OCI-LY1 (cell line): Measurements from ENCODE around the gene LCN9.

Experiments used
- H2AFZ ChIP-seq: fragments of 200-600 bp; sonication (generic), shearing (Covaris generic); 2 replicates; pipeline ENCODE4 v1.6.0; 2014; ENCODE audit warnings: antibody characterized with exemption, mild to moderate bottlenecking, low read length
- H3F3A ChIP-seq: fragments of 200-600 bp; sonication (generic), shearing (Covaris generic); 2 replicates; pipeline ENCODE4 v1.6.0; 2014; ENCODE audit warnings: mild to moderate bottlenecking, antibody characterized with exemption, low read length, moderate library complexity; ENCODE audit not compliant: insufficient read depth
- H3K27ac ChIP-seq: fragments of 200-600 bp; sonication (generic); 2 replicates; pipeline ENCODE4 v1.5.1; 2014; ENCODE audit warnings: low read length, mixed run types, mild to moderate bottlenecking, low read depth; ENCODE audit not compliant: poor library complexity, severe bottlenecking
- H3K27me3 ChIP-seq: fragments of 200-600 bp; sonication (generic); 2 replicates; pipeline ENCODE4 v1.6.0; 2014; ENCODE audit warnings: antibody characterized with exemption, mild to moderate bottlenecking, low read length, moderate library complexity; ENCODE audit not compliant: insufficient read depth
- H3K36me3 ChIP-seq: fragments of 200-600 bp; sonication (generic); 2 replicates; pipeline ENCODE4 v1.6.1; 2014; ENCODE audit warnings: mild to moderate bottlenecking, antibody characterized with exemption, low read length, moderate library complexity, mixed read lengths; ENCODE audit not compliant: insufficient read depth
- H3K4me1 ChIP-seq: fragments of 200-600 bp; sonication (generic); 2 replicates; pipeline ENCODE4 v1.5.1; 2014; ENCODE audit warnings: mild to moderate bottlenecking, low read length, moderate library complexity; ENCODE audit not compliant: insufficient read depth, severe bottlenecking
- H3K4me2 ChIP-seq: fragments of 200-600 bp; sonication (generic), shearing (Covaris generic); 2 replicates; pipeline ENCODE4 v1.6.1; 2014; ENCODE audit warnings: low read length
- H3K4me3 ChIP-seq: fragments of 200-600 bp; sonication (generic); 2 replicates; pipeline ENCODE4 v1.5.1; 2014; ENCODE audit warnings: low read length, low read depth, mild to moderate bottlenecking, mixed read lengths; ENCODE audit not compliant: poor library complexity, severe bottlenecking
- H3K79me2 ChIP-seq: fragments of 200-600 bp; shearing (Covaris generic); 2 replicates; pipeline ENCODE4 v1.6.1; 2016; ENCODE audit warnings: mixed run types, low read length, mixed read lengths; ENCODE audit not compliant: insufficient read depth
- H3K9ac ChIP-seq: fragments of 200-600 bp; sonication (generic), shearing (Covaris generic); 2 replicates; pipeline ENCODE4 v1.6.1; 2014; ENCODE audit warnings: mild to moderate bottlenecking, low read length, mixed read lengths
- H3K9me2 ChIP-seq: fragments of 200-600 bp; sonication (generic), shearing (Covaris generic); 2 replicates; pipeline ENCODE4 v1.6.1; 2014; ENCODE audit warnings: low read depth, mild to moderate bottlenecking, low read length, mixed read lengths
- H3K9me3 ChIP-seq: fragments of 200-600 bp; shearing (Covaris generic); 2 replicates; pipeline ENCODE4 v1.6.1; 2014; ENCODE audit warnings: low read length, mixed read lengths
- H4K20me1 ChIP-seq: fragments of 200-600 bp; sonication (generic), shearing (Covaris generic); 2 replicates; pipeline ENCODE4 v1.6.0; 2016; ENCODE audit warnings: mild to moderate bottlenecking, low read length; ENCODE audit not compliant: insufficient read depth
- EZH2 ChIP-seq: fragments of 200-600 bp; sonication (generic), shearing (Covaris generic); IDR thresholded peaks from 2 replicates; pipeline ENCODE4 v1.8.0; 2017; ENCODE audit warnings: borderline replicate concordance, mixed run types, mild to moderate bottlenecking, antibody characterized with exemption, low read length, moderate library complexity, mixed read lengths
- TF ChIP-seq, protein P1 (sequence below): fragments of 200-600 bp; sonication (generic), shearing (Covaris generic); IDR thresholded peaks from 2 replicates; pipeline ENCODE4 v1.5.1; 2017; ENCODE audit warnings: mild to moderate bottlenecking, antibody characterized with exemption, low read length, moderate library complexity, mixed read lengths

The LCN9 gene

DNA sequence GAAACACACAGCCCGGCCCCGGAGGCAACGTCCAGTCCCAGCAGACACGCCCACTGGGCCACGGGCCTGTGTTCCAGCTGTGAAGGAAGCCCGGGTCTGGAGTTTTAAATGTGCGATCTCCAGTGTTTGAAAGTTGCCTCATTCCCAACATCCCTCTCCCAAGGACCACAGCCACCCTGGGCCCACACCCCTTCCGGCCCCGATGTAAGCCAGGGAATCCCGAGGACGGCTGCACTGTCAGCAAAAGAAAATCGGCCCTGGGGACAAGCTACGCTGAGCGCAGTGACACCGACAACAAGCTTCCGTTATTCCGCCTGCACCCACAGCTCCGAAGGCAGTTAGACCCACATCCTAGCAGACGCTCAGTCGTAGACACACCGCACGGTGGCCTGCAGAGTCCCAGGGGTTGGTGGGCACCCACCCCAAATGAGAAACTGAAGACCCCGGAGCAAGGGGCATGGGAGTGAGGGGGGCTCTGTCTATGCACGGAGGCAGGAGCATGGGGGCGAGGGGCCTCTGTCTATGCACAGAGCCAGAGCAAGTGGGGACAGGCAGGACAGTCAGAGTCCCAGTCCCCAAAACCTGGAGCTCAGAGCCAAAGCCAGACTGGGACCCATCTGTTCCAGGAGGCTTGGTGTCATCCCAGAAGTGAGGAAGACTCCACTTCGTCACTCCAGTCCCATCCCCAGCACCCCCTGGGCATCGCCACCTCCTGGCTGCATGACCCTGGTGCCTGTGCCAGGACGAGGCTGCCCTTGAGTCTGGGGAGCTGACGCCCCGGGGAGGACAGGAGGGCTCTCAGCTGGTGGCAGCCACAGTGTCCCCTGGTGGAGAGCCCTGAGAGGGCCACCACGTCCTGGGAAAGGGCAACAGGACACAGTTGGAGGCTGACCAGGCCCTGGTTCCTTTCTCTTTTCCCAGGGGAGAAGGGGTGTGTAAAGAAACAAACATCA, 47.2 kb upstream of the LCN9 start:
- H3K4me3 ChIP-seq: no peak overlapping the region
- H3F3A ChIP-seq: no peaks in the 10 kb centered on the region
- no peaks in the 10 kb centered on the region for H3K36me3 ChIP-seq
- no peaks in the 10 kb centered on the region for H3K4me1 ChIP-seq
- H3K9me3 ChIP-seq: no peaks in the 10 kb centered on the region
- H3K27me3 ChIP-seq: no peaks in the 10 kb centered on the region
- no peak for TF ChIP-seq EZH2
- TF ChIP-seq, protein P1, sequence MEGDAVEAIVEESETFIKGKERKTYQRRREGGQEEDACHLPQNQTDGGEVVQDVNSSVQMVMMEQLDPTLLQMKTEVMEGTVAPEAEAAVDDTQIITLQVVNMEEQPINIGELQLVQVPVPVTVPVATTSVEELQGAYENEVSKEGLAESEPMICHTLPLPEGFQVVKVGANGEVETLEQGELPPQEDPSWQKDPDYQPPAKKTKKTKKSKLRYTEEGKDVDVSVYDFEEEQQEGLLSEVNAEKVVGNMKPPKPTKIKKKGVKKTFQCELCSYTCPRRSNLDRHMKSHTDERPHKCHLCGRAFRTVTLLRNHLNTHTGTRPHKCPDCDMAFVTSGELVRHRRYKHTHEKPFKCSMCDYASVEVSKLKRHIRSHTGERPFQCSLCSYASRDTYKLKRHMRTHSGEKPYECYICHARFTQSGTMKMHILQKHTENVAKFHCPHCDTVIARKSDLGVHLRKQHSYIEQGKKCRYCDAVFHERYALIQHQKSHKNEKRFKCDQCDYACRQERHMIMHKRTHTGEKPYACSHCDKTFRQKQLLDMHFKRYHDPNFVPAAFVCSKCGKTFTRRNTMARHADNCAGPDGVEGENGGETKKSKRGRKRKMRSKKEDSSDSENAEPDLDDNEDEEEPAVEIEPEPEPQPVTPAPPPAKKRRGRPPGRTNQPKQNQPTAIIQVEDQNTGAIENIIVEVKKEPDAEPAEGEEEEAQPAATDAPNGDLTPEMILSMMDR: no peak
- H2AFZ ChIP-seq: no peak overlapping the region
- H3K9me2 ChIP-seq: no peaks in the 10 kb centered on the region
- H3K27ac ChIP-seq: no peak overlapping the region
- H3K79me2 ChIP-seq: no peaks in the 10 kb centered on the region
- H3K9ac ChIP-seq: no peak overlapping the region
- no peaks in the 10 kb centered on the region for H4K20me1 ChIP-seq
- H3K4me2 ChIP-seq: no peak overlapping the region

DNA sequence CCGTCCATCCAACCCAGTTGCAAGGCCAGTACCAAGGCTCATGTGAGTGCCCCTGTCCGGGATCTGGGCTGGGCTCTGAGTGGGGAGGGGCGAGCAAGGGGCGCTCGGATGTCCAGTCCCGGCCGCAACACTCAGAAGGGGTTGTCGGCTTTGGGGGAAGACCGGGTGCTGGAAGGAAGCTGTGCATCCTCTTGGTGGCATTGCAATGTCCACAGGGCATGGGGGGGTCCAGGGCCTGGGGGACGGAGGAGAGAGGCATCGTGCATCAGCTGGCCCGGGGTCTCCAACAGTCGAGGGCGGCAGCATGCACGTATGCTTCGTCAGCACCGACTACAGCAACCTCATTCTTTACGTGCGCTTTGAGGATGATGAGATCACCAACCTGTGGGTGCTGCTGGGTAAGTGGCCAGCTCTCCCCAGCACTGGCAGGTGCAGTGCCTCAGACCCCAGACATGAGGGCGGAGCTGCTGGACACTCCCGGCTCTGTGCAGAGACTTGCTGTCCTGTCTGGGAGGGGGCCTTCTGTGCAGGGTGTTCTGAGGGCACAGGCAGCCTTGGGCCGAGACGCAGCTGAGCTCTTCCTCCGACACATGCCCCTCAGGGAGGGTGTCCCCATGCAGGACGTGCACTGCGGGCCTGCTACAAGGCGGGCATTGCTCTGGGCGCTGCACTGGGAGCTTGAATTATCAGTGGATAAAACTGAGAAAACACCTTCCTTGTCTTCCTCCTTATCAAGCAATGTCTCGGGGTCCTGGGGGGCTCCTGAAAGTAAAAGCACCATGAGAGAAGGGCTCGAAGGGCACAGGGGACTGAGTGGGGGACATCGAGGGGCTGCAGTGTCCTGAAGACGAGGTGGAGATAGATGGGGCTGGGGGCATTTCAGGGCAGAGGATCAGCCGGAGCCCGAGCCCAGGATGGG, 46.2 kb upstream of the LCN9 start:
- Histone ChIP-seq H2AFZ (no peak overlapping the region), H3K79me2 (no peaks in the 10 kb centered on the region), H3K36me3 (no peaks in the 10 kb centered on the region), H3K9me2 (no peaks in the 10 kb centered on the region), H3K4me2 (no peak overlapping the region), H3K27me3 (no peaks in the 10 kb centered on the region), H3K4me3 (no peak overlapping the region), H3K27ac (no peak overlapping the region), H3K9me3 (no peaks in the 10 kb centered on the region), H3F3A (no peaks in the 10 kb centered on the region), H3K9ac (no peak overlapping the region), H4K20me1 (no peaks in the 10 kb centered on the region), H3K4me1 (no peaks in the 10 kb centered on the region)
- TF ChIP-seq, protein P1: no peak
- no peak for TF ChIP-seq EZH2

DNA sequence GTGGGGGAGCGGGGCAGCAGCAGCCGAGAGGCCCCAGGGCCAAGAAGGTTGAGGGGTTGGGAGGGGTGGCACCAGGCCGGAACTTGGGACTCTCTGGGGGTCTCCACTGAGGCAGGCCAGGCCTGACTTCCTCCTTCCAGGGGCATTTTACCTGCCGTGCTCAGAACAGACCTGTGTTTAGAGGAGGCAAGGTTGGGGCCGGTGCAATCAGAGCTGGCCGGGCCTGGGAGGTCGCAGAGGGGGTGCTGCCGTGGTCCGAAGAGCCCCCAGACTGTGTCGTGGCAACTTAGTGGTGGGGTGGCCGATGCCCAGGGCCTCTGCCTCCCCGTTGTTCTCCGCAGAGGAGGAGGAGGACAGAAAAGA, 45.6 kb upstream of the LCN9 start:
- Histone ChIP-seq H3F3A (no peaks in the 10 kb centered on the region), H3K9me2 (no peaks in the 10 kb centered on the region), H4K20me1 (no peaks in the 10 kb centered on the region), H2AFZ (no peak overlapping the region), H3K4me1 (no peaks in the 10 kb centered on the region), H3K27ac (no peak overlapping the region), H3K4me2 (no peak overlapping the region), H3K9ac (no peak overlapping the region), H3K36me3 (no peaks in the 10 kb centered on the region), H3K79me2 (no peaks in the 10 kb centered on the region), H3K9me3 (no peaks in the 10 kb centered on the region), H3K27me3 (no peaks in the 10 kb centered on the region), H3K4me3 (no peak overlapping the region)
- no peak for TF ChIP-seq EZH2
- TF ChIP-seq, protein P1: no peak
